Vagina (tissue), 2 donors: Measurements from ENCODE around the gene DPP6.

Experiments used
- POLR2A ChIP-seq, 2 donors: fragments of 450-650 bp; IDR thresholded peaks; one replicate each; pipeline ENCODE4 v1.6.1; 2017; ENCODE audit warnings: antibody characterized with exemption in 2 of 2, mild to moderate bottlenecking in 2 of 2, moderate library complexity in 2 of 2
- POLR2AphosphoS5 ChIP-seq, 2 donors: sonication (generic); formaldehyde crosslinking; IDR thresholded peaks; one replicate each; pipeline ENCODE4 v1.9.0; 2017; ENCODE audit warnings: antibody characterized with exemption in 2 of 2, mild to moderate bottlenecking in 2 of 2, low read depth in 1 of 2; ENCODE audit not compliant: insufficient read depth in 1 of 2
- TF ChIP-seq, protein P1 (sequence below), 3 experiments: fragments of 450-650 bp in 2 of 3; fragments of 200-600 bp in 1 of 3; sonication (generic) in 1 of 3; IDR thresholded peaks; one replicate each; pipeline ENCODE4 v1.5.1; 2017 to 2019; ENCODE audit warnings: antibody characterized with exemption in 3 of 3, mild to moderate bottlenecking in 2 of 3, moderate library complexity in 2 of 3

DNA sequence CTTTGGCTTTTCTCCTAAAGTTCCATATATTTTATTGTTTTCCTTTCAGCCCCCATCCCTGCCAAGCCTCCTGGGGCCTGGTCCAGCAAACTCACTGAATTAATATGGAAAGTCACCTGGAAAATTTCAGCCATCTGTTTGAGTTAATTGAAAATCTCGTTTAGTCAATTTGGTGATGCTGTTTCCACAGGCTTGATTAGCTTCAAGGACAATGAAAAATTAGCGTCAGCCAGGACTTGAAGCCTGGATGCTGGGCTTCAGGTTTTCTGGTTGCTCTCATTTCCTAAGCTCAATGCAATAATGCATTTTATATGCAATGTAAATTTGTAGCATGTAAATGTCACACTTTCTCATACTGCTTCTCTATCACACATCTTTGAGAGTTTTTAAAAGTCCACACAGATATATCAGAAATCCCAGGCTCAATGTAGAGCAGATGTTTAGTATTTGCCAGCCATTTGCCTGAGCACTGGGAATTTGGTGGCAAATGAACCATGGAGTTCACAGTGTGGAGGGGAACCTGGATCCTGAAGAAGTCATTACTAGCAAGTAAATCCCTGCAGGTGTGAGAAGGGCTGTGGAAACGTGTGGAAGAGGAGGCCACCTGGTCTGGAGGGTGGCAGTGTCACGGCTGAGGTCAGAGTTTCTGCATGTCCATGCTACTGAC is 722.2 kb downstream of the DPP6 start:
- TF ChIP-seq POLR2A (IDR thresholded peaks at IDR 0.05), result no peak
- TF ChIP-seq, protein P1, sequence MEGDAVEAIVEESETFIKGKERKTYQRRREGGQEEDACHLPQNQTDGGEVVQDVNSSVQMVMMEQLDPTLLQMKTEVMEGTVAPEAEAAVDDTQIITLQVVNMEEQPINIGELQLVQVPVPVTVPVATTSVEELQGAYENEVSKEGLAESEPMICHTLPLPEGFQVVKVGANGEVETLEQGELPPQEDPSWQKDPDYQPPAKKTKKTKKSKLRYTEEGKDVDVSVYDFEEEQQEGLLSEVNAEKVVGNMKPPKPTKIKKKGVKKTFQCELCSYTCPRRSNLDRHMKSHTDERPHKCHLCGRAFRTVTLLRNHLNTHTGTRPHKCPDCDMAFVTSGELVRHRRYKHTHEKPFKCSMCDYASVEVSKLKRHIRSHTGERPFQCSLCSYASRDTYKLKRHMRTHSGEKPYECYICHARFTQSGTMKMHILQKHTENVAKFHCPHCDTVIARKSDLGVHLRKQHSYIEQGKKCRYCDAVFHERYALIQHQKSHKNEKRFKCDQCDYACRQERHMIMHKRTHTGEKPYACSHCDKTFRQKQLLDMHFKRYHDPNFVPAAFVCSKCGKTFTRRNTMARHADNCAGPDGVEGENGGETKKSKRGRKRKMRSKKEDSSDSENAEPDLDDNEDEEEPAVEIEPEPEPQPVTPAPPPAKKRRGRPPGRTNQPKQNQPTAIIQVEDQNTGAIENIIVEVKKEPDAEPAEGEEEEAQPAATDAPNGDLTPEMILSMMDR (IDR thresholded peaks at IDR 0.05), result no peak
- no peak for TF ChIP-seq POLR2AphosphoS5 (IDR thresholded peaks at IDR 0.05; ENCODE audit: insufficient read depth in 1 of 2, low read depth in 1 of 2)
